CD14-positive monocyte (primary cell): ENCODE measurements around the gene MLX. TPM values are rescaled to one million over a fixed set of nuclear protein-coding genes. Genes with fewer than 3 reads are reported as not detected.

ENCODE experiments used
- DNase-seq, 3 donors: peaks; one replicate each; pipeline ENCODE4 v3.0.0-alpha.2; 2011 to 2022
- H2AFZ ChIP-seq: 2 replicates; pipeline ENCODE4 v1.6.0; 2012; ENCODE audit warnings: mild to moderate bottlenecking, low read depth, low read length, inconsistent platforms; ENCODE audit not compliant: insufficient read depth, poor library complexity, severe bottlenecking
- H3K27ac ChIP-seq, 2 donors: 1 replicate in 1 of 2; 2 replicates in 1 of 2; pipeline ENCODE4 v1.5.1; 2012 to 2013; ENCODE audit warnings: low read length in 2 of 2, control low read depth in 1 of 2, inconsistent platforms in 1 of 2, low read depth in 1 of 2, mild to moderate bottlenecking in 1 of 2
- H3K27me3 ChIP-seq, 2 donors: one replicate each; pipeline versions ENCODE4 v1.6.0 to v1.6.1; 2011 to 2013; ENCODE audit warnings: low read length in 2 of 2; ENCODE audit not compliant: control insufficient read depth in 2 of 2, insufficient read depth in 2 of 2
- H3K36me3 ChIP-seq, 2 donors: replicated peaks in 1 of 2; 1 replicate in 1 of 2; 2 replicates in 1 of 2; pipeline versions ENCODE4 v1.5.1 to v1.6.1; 2012 to 2013; ENCODE audit warnings: low read length in 2 of 2, control low read depth in 1 of 2, inconsistent platforms in 1 of 2, mild to moderate bottlenecking in 1 of 2; ENCODE audit not compliant: insufficient read depth in 2 of 2, control insufficient read depth in 1 of 2
- H3K4me1 ChIP-seq, 2 donors: 1 replicate in 1 of 2; 2 replicates in 1 of 2; pipeline versions ENCODE4 v1.5.1 to v1.6.1; 2012 to 2013; ENCODE audit warnings: low read length in 2 of 2, control low read depth in 1 of 2, inconsistent platforms in 1 of 2, mild to moderate bottlenecking in 1 of 2, moderate library complexity in 1 of 2; ENCODE audit not compliant: insufficient read depth in 2 of 2, control insufficient read depth in 1 of 2
- H3K4me2 ChIP-seq: replicated peaks from 2 replicates; pipeline ENCODE3; 2012; ENCODE audit warnings: low read length, moderate library complexity, mild to moderate bottlenecking; ENCODE audit not compliant: poor library complexity, severe bottlenecking; ENCODE audit errors: extremely low read depth
- H3K4me3 ChIP-seq, 3 experiments: fragments of 200-600 bp in 1 of 3; sonication (generic) in 1 of 3; replicated peaks in 1 of 3; 1 replicate in 2 of 3; 2 replicates in 1 of 3; pipeline ENCODE4 v1.5.1; 2011 to 2013; ENCODE audit warnings: low read length in 3 of 3, mild to moderate bottlenecking in 3 of 3, control low read depth in 2 of 3, low read depth in 2 of 3, inconsistent platforms in 1 of 3, moderate library complexity in 1 of 3
- H3K79me2 ChIP-seq: 2 replicates; pipeline ENCODE4 v1.6.0; 2012; ENCODE audit warnings: mild to moderate bottlenecking, control low read depth, inconsistent platforms, low read length, moderate library complexity; ENCODE audit not compliant: insufficient read depth
- H3K9ac ChIP-seq: 2 replicates; pipeline ENCODE4 v1.6.0; 2017; ENCODE audit warnings: low read length, mild to moderate bottlenecking; ENCODE audit not compliant: insufficient read depth, poor library complexity, severe bottlenecking
- H3K9me3 ChIP-seq, 2 donors: replicated peaks in 1 of 2; 1 replicate in 1 of 2; 2 replicates in 1 of 2; pipeline versions ENCODE4 v1.5.1 to v1.6.1; 2012 to 2013; ENCODE audit warnings: low read length in 2 of 2, control low read depth in 1 of 2; ENCODE audit not compliant: control insufficient read depth in 1 of 2, insufficient read depth in 1 of 2
- H4K20me1 ChIP-seq: 2 replicates; pipeline ENCODE4 v1.6.0; 2012; ENCODE audit warnings: mild to moderate bottlenecking, low read length, control low read depth, moderate library complexity; ENCODE audit not compliant: insufficient read depth
- H3K27ac Mint-ChIP-seq, 7 donors: one replicate each; pipeline ENCODE4 v1.8.0; 2020; ENCODE audit warnings: mild to moderate bottlenecking in 7 of 7, mixed read lengths in 7 of 7, moderate library complexity in 6 of 7, inconsistent platforms in 2 of 7
- H3K27me3 Mint-ChIP-seq, 3 donors: one replicate each; pipeline ENCODE4 v1.8.0; 2021 to 2022; ENCODE audit warnings: low read depth in 3 of 3, mild to moderate bottlenecking in 3 of 3, mixed read lengths in 3 of 3, moderate library complexity in 3 of 3, inconsistent platforms in 1 of 3
- H3K36me3 Mint-ChIP-seq, 2 donors: one replicate each; pipeline ENCODE4 v1.8.0; 2020; ENCODE audit warnings: mixed read lengths in 2 of 2, inconsistent platforms in 1 of 2, mild to moderate bottlenecking in 1 of 2
- H3K4me1 Mint-ChIP-seq: one replicate; pipeline ENCODE4 v1.8.0; 2020; ENCODE audit warnings: mild to moderate bottlenecking, mixed read lengths
- H3K4me3 Mint-ChIP-seq, 2 donors: one replicate each; pipeline ENCODE4 v1.8.0; 2020; ENCODE audit warnings: mild to moderate bottlenecking in 2 of 2, mixed read lengths in 2 of 2, moderate library complexity in 1 of 2
- H3K9me3 Mint-ChIP-seq, 7 donors: one replicate each; pipeline ENCODE4 v1.8.0; 2020 to 2022; ENCODE audit warnings: mixed read lengths in 7 of 7, mild to moderate bottlenecking in 6 of 7, moderate library complexity in 6 of 7, inconsistent platforms in 2 of 7
- CTCF ChIP-seq: fragments of 200-600 bp; IDR thresholded peaks from one replicate; pipeline ENCODE4 v1.8.0; 2022; ENCODE audit warnings: antibody characterized with exemption, mild to moderate bottlenecking
- WGBS: methylation state at CpG from one replicate; pipeline ENCODE4 v1.1.5; 2013; ENCODE audit warnings: missing lambda C conversion rate; ENCODE audit not compliant: insufficient coverage; 5-methylcytosine and 5-hydroxymethylcytosine counted together
- intact Hi-C, 2 donors: fragments of 100-400 bp; cut with micrococcal nuclease; formaldehyde crosslinking; loops; one replicate each; pipeline versions ENCODE4 v1.15.0 to v1.15.1; 2023
- polyA plus RNA-seq, 3 donors: library from polyadenylated mRNA; depleted of rRNA in 1 of 3; unstranded in 2 of 3; stranded (reverse) in 1 of 3; fragments of 300-500 nt in 2 of 3; fragments of >200 nt in 1 of 3; fragmentation: Illumina TruSeq in 2 of 3; gene quantifications; 1 replicate in 2 of 3; 2 replicates in 1 of 3; pipeline ENCODE4 v1.2.3, GENCODE V29; 2012 to 2021

MLX gene
- polyA plus RNA-seq, 3 donors = 61.4 to 106 (median 63.5) TPM

DNA sequence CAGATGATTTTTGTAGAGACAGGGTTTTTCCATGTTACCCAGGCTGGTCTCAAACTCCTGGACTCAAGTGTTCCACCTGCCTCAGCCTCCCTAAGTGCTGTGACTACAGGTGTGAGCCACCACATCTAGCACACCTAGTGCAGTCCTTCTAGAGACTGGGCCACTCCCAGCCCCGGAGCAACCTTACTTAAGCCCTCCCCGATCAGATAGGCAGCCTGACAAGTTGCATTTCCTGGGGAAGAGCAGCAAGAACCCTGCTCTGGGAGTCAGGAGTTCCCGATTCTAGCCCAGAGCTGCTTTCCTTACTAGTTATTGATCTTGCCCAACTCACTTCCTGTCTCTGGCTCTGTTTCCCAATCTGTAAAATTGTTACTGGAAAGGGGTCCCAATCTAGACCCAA, 37.8 kb upstream of the MLX start:
- TF ChIP-seq CTCF = no peak
- 0% methylated on average over 2 of the region's 3 CpGs for WGBS
- Histone ChIP-seq H3K4me2 (no peak overlapping the region), H3K79me2 (no peaks in the 10 kb centered on the region), H4K20me1 (no peaks in the 10 kb centered on the region), H3K27ac (no peak overlapping the region), H2AFZ (no peak overlapping the region), H3K4me3 (no peak overlapping the region), H3K9me3 (no peaks in the 10 kb centered on the region), H3K36me3 (no peaks in the 10 kb centered on the region), H3K4me1 (peaks cover 24 to 34% of the 10 kb centered on the region in 2 donors), H3K27me3 (no peaks in the 10 kb centered on the region), H3K9ac (no peak overlapping the region)
- Mint-ChIP-seq H3K27me3 (peaks cover 0 to 15% (median 2%) of the 10 kb centered on the region in 3 donors), H3K4me3 (no peak overlapping the region), H3K36me3 (no peaks in the 10 kb centered on the region), H3K4me1 (peaks cover 32% of the 10 kb centered on the region), H3K27ac (no peak overlapping the region), H3K9me3 (peaks cover 0 to 2% (median 0%) of the 10 kb centered on the region in 7 donors)
- intact Hi-C loops = no loop called here
- no peak for DNase-seq

DNA sequence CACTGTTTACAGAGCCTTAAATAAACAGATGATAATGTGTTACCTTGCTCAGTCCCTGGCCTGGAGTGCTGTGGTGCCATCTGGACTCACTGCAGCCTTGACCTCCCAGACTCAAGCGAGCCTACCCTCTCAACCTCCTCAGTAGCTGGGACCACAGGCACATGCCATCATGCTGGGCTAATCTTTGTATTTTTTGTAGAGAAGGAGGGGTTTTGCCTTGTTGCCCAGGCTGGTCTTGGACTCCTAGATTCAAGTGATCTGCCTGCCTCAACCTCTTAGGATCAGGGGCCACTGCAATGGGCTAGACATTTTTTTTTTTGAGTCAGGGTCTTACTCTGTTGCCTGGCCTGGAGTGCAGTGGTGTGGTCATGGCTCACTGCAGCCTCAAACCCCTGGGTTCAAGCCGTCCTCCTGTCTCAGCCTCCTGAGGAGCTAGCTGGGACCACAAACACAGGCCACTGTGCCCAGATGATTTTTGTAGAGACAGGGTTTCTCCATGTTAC, 35.9 kb upstream of the MLX start:
- intact Hi-C loops = no loop called here
- Mint-ChIP-seq H3K4me1 (peaks cover 39% of the 10 kb centered on the region), H3K4me3 (peak overlapping the region in 1 of 2 donors; percentile 42), H3K9me3 (peaks cover 0 to 2% (median 0%) of the 10 kb centered on the region in 7 donors), H3K27ac (peak overlapping the region in 1 of 7 donors; percentile 19), H3K27me3 (peaks cover 0 to 15% (median 0%) of the 10 kb centered on the region in 3 donors), H3K36me3 (no peaks in the 10 kb centered on the region)
- no peak overlapping the region for H3K9ac ChIP-seq
- no peak overlapping the region for H3K27ac ChIP-seq
- TF ChIP-seq CTCF = no peak
- no peaks in the 10 kb centered on the region for H4K20me1 ChIP-seq
- no peak overlapping the region for H3K4me3 ChIP-seq
- H3K4me2 ChIP-seq = no peak overlapping the region
- H3K79me2 ChIP-seq = no peaks in the 10 kb centered on the region
- no peaks in the 10 kb centered on the region for H3K36me3 ChIP-seq
- 100% methylated on average over 1 of the region's 2 CpGs for WGBS
- no peak overlapping the region for H2AFZ ChIP-seq
- no peaks in the 10 kb centered on the region for H3K27me3 ChIP-seq
- no peaks in the 10 kb centered on the region for H3K9me3 ChIP-seq
- no peak for DNase-seq
- H3K4me1 ChIP-seq = peaks cover 32 to 43% of the 10 kb centered on the region in 2 donors
